K562 (cell line): ENCODE results near the gene USP14. TPM values are rescaled to one million over a fixed set of nuclear protein-coding genes. Genes with fewer than 3 reads are reported as not detected.
A peak's percentile ranks its signal among the peaks of the same experiment; 100 is the strongest.

ENCODE experiments used
- ARID3B ChIP-seq: fragments of 250-450 bp; sonication (Bioruptor Pico); IDR thresholded peaks from 2 replicates; pipeline ENCODE4 v1.4.0; 2020; ENCODE audit warnings: borderline replicate concordance
- C11orf30 ChIP-seq: fragments of 450-650 bp; IDR thresholded peaks from 2 replicates; pipeline ENCODE4 v1.6.1; 2016; ENCODE audit warnings: low read depth, mild to moderate bottlenecking
- CEBPB ChIP-seq: fragments of 450-650 bp; IDR thresholded peaks from 2 replicates; pipeline ENCODE4 v1.6.1; 2016; ENCODE audit warnings: missing genetic modification characterization, missing compliant biosample characterization
- COPS2 ChIP-seq: fragments of 450-650 bp; conservative IDR thresholded peaks from 2 replicates; pipeline ENCODE4 v1.6.1; 2016; ENCODE audit warnings: mild to moderate bottlenecking, moderate library complexity
- ERF ChIP-seq: fragments of 450-650 bp; formaldehyde crosslinking; IDR thresholded peaks from 2 replicates; pipeline ENCODE4 v1.4.0; 2020; ENCODE audit warnings: mild to moderate bottlenecking, mixed read lengths
- FOXK1 ChIP-seq: sonication (generic); formaldehyde crosslinking; IDR thresholded peaks from 2 replicates; pipeline ENCODE4 v1.8.0; 2022; ENCODE audit warnings: missing genetic modification reagents, mild to moderate bottlenecking, borderline replicate concordance
- HDAC8 ChIP-seq: fragments of 450-650 bp; IDR thresholded peaks from 2 replicates; pipeline ENCODE4 v1.6.1; 2016; ENCODE audit warnings: mild to moderate bottlenecking, missing genetic modification characterization, moderate library complexity, missing compliant biosample characterization
- MITF ChIP-seq: IDR thresholded peaks from 2 replicates; pipeline ENCODE4 v1.6.1; 2014; ENCODE audit warnings: antibody characterized with exemption
- OTX1 ChIP-seq: fragments of 450-650 bp; formaldehyde crosslinking; IDR thresholded peaks from 2 replicates; pipeline ENCODE4 v1.4.0; 2022; ENCODE audit warnings: mild to moderate bottlenecking
- POLR2B ChIP-seq: fragments of 450-650 bp; IDR thresholded peaks from 2 replicates; pipeline ENCODE4 v1.6.1; 2018; ENCODE audit warnings: low read depth; ENCODE audit not compliant: partially characterized antibody
- RBM34 ChIP-seq: fragments of 200-400 bp; formaldehyde crosslinking; IDR thresholded peaks from 2 replicates; pipeline ENCODE4 v1.6.1; 2018; ENCODE audit warnings: low read length, borderline replicate concordance; ENCODE audit not compliant: insufficient read depth
- STAG1 ChIP-seq: sonication (generic); formaldehyde crosslinking; IDR thresholded peaks from 2 replicates; pipeline ENCODE4 v1.5.0; 2020; ENCODE audit warnings: missing genetic modification reagents, borderline replicate concordance
- TAF7 ChIP-seq: fragments of 450-650 bp; IDR thresholded peaks from 2 replicates; pipeline ENCODE4 v1.6.1; 2016; ENCODE audit warnings: missing genetic modification characterization, missing compliant biosample characterization
- THRAP3 ChIP-seq: fragments of 450-650 bp; IDR thresholded peaks from 2 replicates; pipeline ENCODE4 v1.6.1; 2016; ENCODE audit warnings: mild to moderate bottlenecking, inconsistent platforms, borderline replicate concordance
- ZBTB34 ChIP-seq: fragments of 250-450 bp; sonication (Bioruptor Pico); IDR thresholded peaks from 2 replicates; pipeline ENCODE4 v1.8.0; 2021; ENCODE audit warnings: mild to moderate bottlenecking, moderate library complexity
- ZNF311 ChIP-seq: fragments of 250-450 bp; sonication (Bioruptor Pico); IDR thresholded peaks from 2 replicates; pipeline ENCODE4 v1.4.0; 2020; ENCODE audit warnings: mild to moderate bottlenecking, moderate library complexity
- ZNF561 ChIP-seq: fragments of 450-650 bp; formaldehyde crosslinking; conservative IDR thresholded peaks from 2 replicates; pipeline ENCODE4 v1.4.0; 2020; ENCODE audit warnings: mild to moderate bottlenecking, moderate library complexity
- ZNF57 ChIP-seq: fragments of 450-650 bp; formaldehyde crosslinking; IDR thresholded peaks from 2 replicates; pipeline ENCODE4 v1.4.0; 2020; ENCODE audit warnings: mild to moderate bottlenecking, moderate library complexity
- ZNF583 ChIP-seq: fragments of 250-450 bp; sonication (Bioruptor Pico); IDR thresholded peaks from 2 replicates; pipeline ENCODE4 v1.4.0; 2020
- ZNF77 ChIP-seq: fragments of 250-450 bp; sonication (Bioruptor Pico); IDR thresholded peaks from 2 replicates; pipeline ENCODE4 v1.5.0; 2020
- ZSCAN29 ChIP-seq: fragments of 450-650 bp; IDR thresholded peaks from 2 replicates; pipeline ENCODE4 v1.6.1; 2017
- polyA plus RNA-seq, 8 experiments: library from polyadenylated mRNA; depleted of rRNA in 4 of 8; stranded (reverse) in 5 of 8; unstranded in 3 of 8; fragments of >200 nt; fragmentation: Nextera tagmentation in 2 of 8; fragmentation: Illumina TruSeq in 1 of 8; extraction: Ambion mirVana in 2 of 8; extraction: Trizol in 1 of 8; gene quantifications; 2 replicates each; pipeline versions ENCODE4 v1.2.1 to v1.2.3, GENCODE V29; 2011 to 2014; ENCODE audit warnings: inconsistent platforms in 1 of 8, missing spikeins in 1 of 8
- total RNA-seq, 7 experiments: library from RNA; depleted of rRNA in 6 of 7; stranded (reverse); fragments of >200 nt in 6 of 7; fragmentation: Illumina TruSeq in 2 of 7; extraction: Trizol in 2 of 7; gene quantifications; 2 replicates each; pipeline versions ENCODE4 v1.2.1 to v1.2.3, GENCODE V29; 2011 to 2021; ENCODE audit warnings: low replicate concordance in 1 of 7
- TF ChIP-seq, protein P1 (sequence below), 2 experiments: IDR thresholded peaks; 2 replicates each; pipeline ENCODE4 v1.6.1; 2012; ENCODE audit warnings: improper control_type of control experiment in 2 of 2, low read depth in 2 of 2, low read length in 2 of 2, borderline replicate concordance in 1 of 2

Gene USP14
- total and polyA plus RNA-seq, 9 of the 15 experiments (the other 6 are each of a cell fraction or from before 2014, with no cell fraction given) = 18.7 to 129 (median 40.3) TPM

DNA sequence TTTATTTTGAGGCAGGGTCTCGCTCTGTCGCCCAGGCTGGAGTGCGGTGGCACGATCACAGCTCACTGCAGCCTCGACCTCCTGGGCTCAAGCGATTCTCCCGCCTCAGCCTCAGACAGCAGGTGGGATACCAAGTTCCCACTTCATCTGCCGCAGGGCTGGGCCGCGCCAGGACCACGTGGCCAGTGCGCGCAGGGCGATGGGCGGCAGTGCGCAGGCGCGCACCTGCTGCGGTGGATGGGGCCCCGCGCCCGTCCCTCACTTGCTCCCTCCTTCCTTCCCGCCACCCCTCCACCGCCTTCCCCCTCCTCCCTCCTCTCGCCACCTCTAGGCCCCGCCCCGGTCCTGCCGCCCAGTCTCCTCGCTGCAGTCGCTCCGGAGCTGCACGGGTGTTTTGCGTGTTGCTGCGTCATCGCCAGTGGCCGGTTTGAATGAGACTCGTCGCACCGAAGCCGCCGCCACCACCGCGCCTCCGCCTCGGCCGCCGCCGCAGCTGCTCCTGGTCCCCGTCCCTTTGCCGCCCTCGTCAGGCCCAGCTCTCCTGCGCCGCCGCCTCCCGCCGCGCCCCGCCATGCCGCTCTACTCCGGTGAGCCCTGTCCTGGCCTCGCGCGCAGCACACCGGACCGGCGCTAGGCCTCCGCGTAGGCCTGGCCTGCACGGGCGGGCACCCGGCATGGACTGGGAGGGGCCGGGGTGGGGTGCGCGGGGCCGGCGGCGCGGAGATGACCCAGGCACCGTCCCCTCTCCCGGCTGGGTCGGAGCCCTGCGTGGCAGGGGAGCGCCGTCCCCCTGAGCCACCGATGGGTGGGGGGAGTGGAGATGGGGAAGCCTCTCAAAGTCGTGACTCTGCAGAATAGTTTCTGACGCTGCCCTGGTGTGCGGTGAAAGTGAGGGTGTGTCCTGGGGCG, at the start of gene USP14 (continued):
- TF ChIP-seq, protein P1, sequence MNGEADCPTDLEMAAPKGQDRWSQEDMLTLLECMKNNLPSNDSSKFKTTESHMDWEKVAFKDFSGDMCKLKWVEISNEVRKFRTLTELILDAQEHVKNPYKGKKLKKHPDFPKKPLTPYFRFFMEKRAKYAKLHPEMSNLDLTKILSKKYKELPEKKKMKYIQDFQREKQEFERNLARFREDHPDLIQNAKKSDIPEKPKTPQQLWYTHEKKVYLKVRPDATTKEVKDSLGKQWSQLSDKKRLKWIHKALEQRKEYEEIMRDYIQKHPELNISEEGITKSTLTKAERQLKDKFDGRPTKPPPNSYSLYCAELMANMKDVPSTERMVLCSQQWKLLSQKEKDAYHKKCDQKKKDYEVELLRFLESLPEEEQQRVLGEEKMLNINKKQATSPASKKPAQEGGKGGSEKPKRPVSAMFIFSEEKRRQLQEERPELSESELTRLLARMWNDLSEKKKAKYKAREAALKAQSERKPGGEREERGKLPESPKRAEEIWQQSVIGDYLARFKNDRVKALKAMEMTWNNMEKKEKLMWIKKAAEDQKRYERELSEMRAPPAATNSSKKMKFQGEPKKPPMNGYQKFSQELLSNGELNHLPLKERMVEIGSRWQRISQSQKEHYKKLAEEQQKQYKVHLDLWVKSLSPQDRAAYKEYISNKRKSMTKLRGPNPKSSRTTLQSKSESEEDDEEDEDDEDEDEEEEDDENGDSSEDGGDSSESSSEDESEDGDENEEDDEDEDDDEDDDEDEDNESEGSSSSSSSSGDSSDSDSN (IDR thresholded peaks at IDR 0.05; ENCODE audit: borderline replicate concordance in 1 of 2, low read depth in 2 of 2, low read length in 2 of 2) = no peak; a peak in 3 of 4 replicates
- peak; percentile 24 for TF ChIP-seq POLR2B
- TF ChIP-seq OTX1 = 0 out of 2 replicates have a peak, but pooled peaks have one; percentile 58
- TF ChIP-seq TAF7 (tag) = no peak
- no peak for TF ChIP-seq ZBTB34 (CRISPR knock-in tag)
- TF ChIP-seq HDAC8 (tag) = no peak; the same call in 1 of the 2 replicates
- peak; percentile 98 for TF ChIP-seq C11orf30
- no peak for TF ChIP-seq ZNF77 (CRISPR knock-in tag)
- TF ChIP-seq ZNF561 (CRISPR knock-in tag) = no peak
- peak; percentile 76; the same call in 1 of the 2 replicates for TF ChIP-seq ERF (CRISPR knock-in tag)
- no peak for TF ChIP-seq RBM34
- TF ChIP-seq ZSCAN29 = no peak
- TF ChIP-seq MITF = peak; percentile 15; the same call in 1 of the 2 replicates
- TF ChIP-seq ZNF583 (CRISPR knock-in tag) = peak; percentile 81; the same call in 1 of the 2 replicates
- no peak for TF ChIP-seq FOXK1 (CRISPR knock-in tag)
- no peak for TF ChIP-seq COPS2
- no peak for TF ChIP-seq ZNF311
- 0 out of 2 replicates have a peak, but pooled peaks have one; percentile 19 for TF ChIP-seq ARID3B (CRISPR knock-in tag)
- no peak for TF ChIP-seq CEBPB
- no peak for TF ChIP-seq ZNF57
- TF ChIP-seq THRAP3 = no peak
- TF ChIP-seq STAG1 (CRISPR knock-in tag) = no peak
